K562 (cell line): ENCODE data around the gene ZC3H10. TPM values are rescaled to one million over a fixed set of nuclear protein-coding genes. Genes with fewer than 3 reads are reported as not detected.
A peak's percentile ranks its signal among the peaks of the same experiment; 100 is the strongest.

ENCODE experiments used
- CHD4 ChIP-seq: fragments of 200-600 bp; sonication (generic); IDR thresholded peaks from 3 replicates; pipeline ENCODE4 v1.6.1; 2012; ENCODE audit warnings: low read depth, mild to moderate bottlenecking, mixed read lengths, low read length, inconsistent platforms; ENCODE audit not compliant: insufficient read depth, insufficient replicate concordance, poor library complexity, severe bottlenecking
- ELK3 ChIP-seq: fragments of 450-650 bp; formaldehyde crosslinking; IDR thresholded peaks from 2 replicates; pipeline ENCODE4 v1.4.0; 2020; ENCODE audit warnings: mild to moderate bottlenecking
- ERF ChIP-seq: fragments of 450-650 bp; formaldehyde crosslinking; IDR thresholded peaks from 2 replicates; pipeline ENCODE4 v1.4.0; 2020; ENCODE audit warnings: mild to moderate bottlenecking, mixed read lengths
- GATA2 ChIP-seq: sonication (generic); formaldehyde crosslinking; IDR thresholded peaks from 2 replicates; pipeline ENCODE4 v1.4.0; 2020; ENCODE audit warnings: mild to moderate bottlenecking, missing genetic modification reagents
- GTF2A2 ChIP-seq: IDR thresholded peaks from 2 replicates; pipeline ENCODE4 v1.6.1; 2016; ENCODE audit warnings: mild to moderate bottlenecking, missing genetic modification characterization, missing compliant biosample characterization
- HDAC1 ChIP-seq, 2 experiments: fragments of 450-650 bp; IDR thresholded peaks; 2 replicates each; pipeline ENCODE4 v1.6.1; 2016 to 2017; ENCODE audit warnings: inconsistent platforms in 1 of 2, mild to moderate bottlenecking in 1 of 2, moderate library complexity in 1 of 2
- HLTF ChIP-seq: fragments of 450-650 bp; IDR thresholded peaks from 2 replicates; pipeline ENCODE4 v1.6.1; 2016
- HMGXB4 ChIP-seq: sonication (generic); formaldehyde crosslinking; IDR thresholded peaks from 2 replicates; pipeline ENCODE4 v1.8.1; 2023; ENCODE audit warnings: mild to moderate bottlenecking, missing genetic modification reagents
- KDM2B ChIP-seq: fragments of 250-450 bp; sonication (Bioruptor Pico); IDR thresholded peaks from 2 replicates; pipeline ENCODE4 v1.8.0; 2021; ENCODE audit warnings: mild to moderate bottlenecking, moderate library complexity
- KLF10 ChIP-seq: fragments of 250-450 bp; sonication (Bioruptor Pico); IDR thresholded peaks from 2 replicates; pipeline ENCODE4 v1.6.1; 2021; ENCODE audit warnings: matching md5 sums
- NCOR1 ChIP-seq: fragments of 450-650 bp; IDR thresholded peaks from 2 replicates; pipeline ENCODE4 v1.6.1; 2016; ENCODE audit warnings: mild to moderate bottlenecking, moderate library complexity
- NFXL1 ChIP-seq: fragments of 450-650 bp; formaldehyde crosslinking; IDR thresholded peaks from 2 replicates; pipeline ENCODE4 v1.4.0; 2021; ENCODE audit warnings: mild to moderate bottlenecking
- POLR2A ChIP-seq: fragments of 450-650 bp; conservative IDR thresholded peaks from 2 replicates; pipeline ENCODE4 v1.6.1; 2016
- RBFOX2 ChIP-seq: fragments of 200-400 bp; formaldehyde crosslinking; IDR thresholded peaks from 2 replicates; pipeline ENCODE4 v1.6.1; 2017; ENCODE audit warnings: low read depth, mild to moderate bottlenecking, low read length, moderate library complexity
- RBM34 ChIP-seq: fragments of 200-400 bp; formaldehyde crosslinking; IDR thresholded peaks from 2 replicates; pipeline ENCODE4 v1.6.1; 2018; ENCODE audit warnings: low read length, borderline replicate concordance; ENCODE audit not compliant: insufficient read depth
- RHOXF2B ChIP-seq: fragments of 250-450 bp; sonication (Bioruptor Pico); conservative IDR thresholded peaks from 2 replicates; pipeline ENCODE4 v1.5.1; 2021
- SP2 ChIP-seq: IDR thresholded peaks from 2 replicates; pipeline ENCODE4 v1.6.1; 2011; ENCODE audit warnings: mild to moderate bottlenecking, low read depth, low read length, moderate library complexity; ENCODE audit not compliant: poor library complexity, severe bottlenecking; ENCODE audit errors: extremely low read depth
- TAF15 ChIP-seq: fragments of 200-400 bp; formaldehyde crosslinking; IDR thresholded peaks from 2 replicates; pipeline ENCODE4 v1.6.1; 2017; ENCODE audit warnings: mild to moderate bottlenecking, low read depth, low read length, moderate library complexity
- TEAD4 ChIP-seq, 2 experiments: sonication (generic) in 1 of 2; formaldehyde crosslinking in 1 of 2; IDR thresholded peaks; 2 replicates each; pipeline versions ENCODE4 v1.6.1 to v1.8.0; 2012 to 2022; ENCODE audit warnings: borderline replicate concordance in 1 of 2, inconsistent platforms in 1 of 2, low read length in 1 of 2, mild to moderate bottlenecking in 1 of 2, missing genetic modification reagents in 1 of 2
- U2AF2 ChIP-seq: fragments of 200-400 bp; formaldehyde crosslinking; optimal IDR thresholded peaks from 2 replicates; pipeline ENCODE3; 2017; ENCODE audit warnings: low read depth, mild to moderate bottlenecking, low read length
- ZNF121 ChIP-seq: sonication (generic); formaldehyde crosslinking; conservative IDR thresholded peaks from 2 replicates; pipeline ENCODE4 v1.8.0; 2022; ENCODE audit warnings: missing genetic modification reagents
- ZNF197 ChIP-seq: fragments of 200-800 bp; sonication (Bioruptor generic); IDR thresholded peaks from 2 replicates; pipeline ENCODE4 v1.6.1; 2016; ENCODE audit warnings: low read depth, missing genetic modification characterization, missing compliant biosample characterization
- ZNF766 ChIP-seq: fragments of 200-800 bp; sonication (Bioruptor generic); conservative IDR thresholded peaks from 2 replicates; pipeline ENCODE4 v1.6.1; 2016; ENCODE audit warnings: missing genetic modification characterization, missing compliant biosample characterization
- polyA plus RNA-seq, 8 experiments: library from polyadenylated mRNA; depleted of rRNA in 4 of 8; stranded (reverse) in 5 of 8; unstranded in 3 of 8; fragments of >200 nt; fragmentation: Nextera tagmentation in 2 of 8; fragmentation: Illumina TruSeq in 1 of 8; extraction: Ambion mirVana in 2 of 8; extraction: Trizol in 1 of 8; gene quantifications; 2 replicates each; pipeline versions ENCODE4 v1.2.1 to v1.2.3, GENCODE V29; 2011 to 2014; ENCODE audit warnings: inconsistent platforms in 1 of 8, missing spikeins in 1 of 8
- total RNA-seq, 7 experiments: library from RNA; depleted of rRNA in 6 of 7; stranded (reverse); fragments of >200 nt in 6 of 7; fragmentation: Illumina TruSeq in 2 of 7; extraction: Trizol in 2 of 7; gene quantifications; 2 replicates each; pipeline versions ENCODE4 v1.2.1 to v1.2.3, GENCODE V29; 2011 to 2021; ENCODE audit warnings: low replicate concordance in 1 of 7
- TF ChIP-seq, protein P1 (sequence below): fragments of 250-450 bp; sonication (Bioruptor Pico); IDR thresholded peaks from 2 replicates; pipeline ENCODE4 v1.4.0; 2020; ENCODE audit warnings: mild to moderate bottlenecking, moderate library complexity, borderline replicate concordance

Gene ZC3H10
- total and polyA plus RNA-seq, 9 of the 15 experiments (the other 6 are each of a cell fraction or from before 2014, with no cell fraction given), result 0.31 to 4.1 (median 1.6) TPM

- TF ChIP-seq RBM34 (no peak), RHOXF2B (CRISPR knock-in tag) (no peak), KLF10 (CRISPR knock-in tag) (no peak), ELK3 (CRISPR knock-in tag) (no peak), ERF (CRISPR knock-in tag) (no peak), CHD4 (no peak), RBFOX2 (no peak; the same call in 1 of the 2 replicates), NCOR1 (no peak), ZNF121 (CRISPR knock-in tag) (peak; percentile 87), TEAD4 (IDR thresholded peaks at IDR 0.05; ENCODE audit: low read length) (peak; percentile 90), TEAD4 (CRISPR knock-in tag; IDR thresholded peaks at IDR 0.05; ENCODE audit: borderline replicate concordance) (no peak), GATA2 (CRISPR knock-in tag) (no peak), ZNF197 (CRISPR knock-in tag) (no peak), HDAC1 (IDR thresholded peaks at IDR 0.05) (no peak; a peak in 1 of 4 replicates), U2AF2 (no peak), SP2 (no peak), HLTF (no peak), HMGXB4 (CRISPR knock-in tag) (no peak), NFXL1 (CRISPR knock-in tag) (no peak), GTF2A2 (tag) (no peak), ZNF766 (no peak), KDM2B (CRISPR knock-in tag) (no peak; the same call in 1 of the 2 replicates), TAF15 (no peak), POLR2A (peak; percentile 60; the same call in 1 of the 2 replicates)
- TF ChIP-seq, protein P1, sequence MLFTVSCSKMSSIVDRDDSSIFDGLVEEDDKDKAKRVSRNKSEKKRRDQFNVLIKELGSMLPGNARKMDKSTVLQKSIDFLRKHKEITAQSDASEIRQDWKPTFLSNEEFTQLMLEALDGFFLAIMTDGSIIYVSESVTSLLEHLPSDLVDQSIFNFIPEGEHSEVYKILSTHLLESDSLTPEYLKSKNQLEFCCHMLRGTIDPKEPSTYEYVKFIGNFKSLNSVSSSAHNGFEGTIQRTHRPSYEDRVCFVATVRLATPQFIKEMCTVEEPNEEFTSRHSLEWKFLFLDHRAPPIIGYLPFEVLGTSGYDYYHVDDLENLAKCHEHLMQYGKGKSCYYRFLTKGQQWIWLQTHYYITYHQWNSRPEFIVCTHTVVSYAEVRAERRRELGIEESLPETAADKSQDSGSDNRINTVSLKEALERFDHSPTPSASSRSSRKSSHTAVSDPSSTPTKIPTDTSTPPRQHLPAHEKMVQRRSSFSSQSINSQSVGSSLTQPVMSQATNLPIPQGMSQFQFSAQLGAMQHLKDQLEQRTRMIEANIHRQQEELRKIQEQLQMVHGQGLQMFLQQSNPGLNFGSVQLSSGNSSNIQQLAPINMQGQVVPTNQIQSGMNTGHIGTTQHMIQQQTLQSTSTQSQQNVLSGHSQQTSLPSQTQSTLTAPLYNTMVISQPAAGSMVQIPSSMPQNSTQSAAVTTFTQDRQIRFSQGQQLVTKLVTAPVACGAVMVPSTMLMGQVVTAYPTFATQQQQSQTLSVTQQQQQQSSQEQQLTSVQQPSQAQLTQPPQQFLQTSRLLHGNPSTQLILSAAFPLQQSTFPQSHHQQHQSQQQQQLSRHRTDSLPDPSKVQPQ (CRISPR knock-in tag), result no peak
These were observed 39.3 kb downstream of the ZC3H10 start (continued) for GRCh38 chr12:56157201-56158028.
